SK-N-SH (cell line): ENCODE measurements around the gene FBXO33. TPM values are rescaled to one million over a fixed set of nuclear protein-coding genes. Genes with fewer than 3 reads are reported as not detected.

Source experiments
- CTCF ChIA-PET: fragments of 300-600, 350-600 bp; formaldehyde crosslinking; extraction: SDS; loops from one replicate; lab custom pipeline; 2021; lab: Yijun Ruan, JAX
- POLR2A ChIA-PET: fragments of 350-600 bp; sonication (Branson Sonifier 250); formaldehyde crosslinking; extraction: SDS; loops from one replicate; lab custom pipeline; 2020; ENCODE audit warnings: antibody characterized with exemption, inconsistent platforms; lab: Yijun Ruan, JAX
- DNase-seq: peaks from one replicate; pipeline ENCODE4 v3.0.0; 2012
- H2AFZ ChIP-seq: fragments of 200-600 bp; sonication (generic); 2 replicates; pipeline ENCODE4 v1.8.1; 2016; ENCODE audit warnings: antibody characterized with exemption, mild to moderate bottlenecking, low read depth
- H3F3A ChIP-seq: fragments of 200-600 bp; sonication (generic); replicated peaks from 2 replicates; pipeline ENCODE3; 2016; ENCODE audit warnings: antibody characterized with exemption, mild to moderate bottlenecking; ENCODE audit not compliant: insufficient read depth
- H3K27ac ChIP-seq, 2 experiments: fragments of 200-500 bp in 1 of 2; fragments of 200-600 bp in 1 of 2; sonication (Bioruptor generic) in 1 of 2; sonication (generic), shearing (Covaris generic) in 1 of 2; 2 replicates each; pipeline versions ENCODE4 v1.5.1 to v1.6.1; 2014 to 2016; ENCODE audit warnings: low read depth in 2 of 2, inconsistent platforms in 1 of 2, low read length in 1 of 2, mild to moderate bottlenecking in 1 of 2, mixed read lengths in 1 of 2
- H3K27me3 ChIP-seq: fragments of 200-600 bp; sonication (generic), shearing (Covaris generic); 2 replicates; pipeline ENCODE4 v1.6.1; 2016; ENCODE audit warnings: mixed run types; ENCODE audit not compliant: insufficient read depth
- H3K36me3 ChIP-seq, 2 experiments: fragments of 200-500 bp in 1 of 2; fragments of 200-600 bp in 1 of 2; sonication (Bioruptor generic) in 1 of 2; sonication (generic) in 1 of 2; replicated peaks in 1 of 2; 2 replicates each; pipeline versions ENCODE3 to v1.5.1; 2014 to 2016; ENCODE audit warnings: low read length in 1 of 2, mild to moderate bottlenecking in 1 of 2; ENCODE audit not compliant: insufficient read depth in 2 of 2, control insufficient read depth in 1 of 2
- H3K4me1 ChIP-seq, 2 experiments: fragments of 200-500 bp in 1 of 2; fragments of 200-600 bp in 1 of 2; sonication (Bioruptor generic) in 1 of 2; sonication (generic), shearing (Covaris generic) in 1 of 2; 2 replicates each; pipeline versions ENCODE4 v1.5.1 to v1.6.1; 2014 to 2016; ENCODE audit warnings: low read depth in 1 of 2, low read length in 1 of 2, mixed run types in 1 of 2; ENCODE audit not compliant: insufficient read depth in 2 of 2, control insufficient read depth in 1 of 2
- H3K4me2 ChIP-seq: fragments of 200-600 bp; sonication (generic), shearing (Covaris generic); 2 replicates; pipeline ENCODE4 v1.6.1; 2017; ENCODE audit warnings: mixed run types
- H3K4me3 ChIP-seq, 2 experiments: fragments of 200-500 bp in 1 of 2; fragments of 200-600 bp in 1 of 2; sonication (Bioruptor generic) in 1 of 2; sonication (generic), shearing (Covaris generic) in 1 of 2; 2 replicates each; pipeline versions ENCODE4 v1.5.1 to v1.8.1; 2014 to 2016; ENCODE audit warnings: low read depth in 2 of 2, inconsistent platforms in 1 of 2, low read length in 1 of 2, mild to moderate bottlenecking in 1 of 2, mixed read lengths in 1 of 2, moderate library complexity in 1 of 2
- H3K79me2 ChIP-seq: fragments of 200-600 bp; sonication (generic); 2 replicates; pipeline ENCODE4 v1.8.1; 2017; ENCODE audit warnings: mild to moderate bottlenecking; ENCODE audit not compliant: insufficient read depth
- H3K9ac ChIP-seq: fragments of 200-600 bp; sonication (generic); 2 replicates; pipeline ENCODE4 v1.6.1; 2017; ENCODE audit warnings: mixed run types
- H3K9me2 ChIP-seq: fragments of 200-600 bp; sonication (generic); 2 replicates; pipeline ENCODE4 v1.6.1; 2017; ENCODE audit warnings: mixed run types
- H3K9me3 ChIP-seq: fragments of 200-600 bp; sonication (generic); 2 replicates; pipeline ENCODE4 v1.6.1; 2017; ENCODE audit warnings: mixed run types, mild to moderate bottlenecking, moderate library complexity
- H4K20me1 ChIP-seq: fragments of 200-600 bp; sonication (generic); 2 replicates; pipeline ENCODE4 v1.6.1; 2017; ENCODE audit warnings: mild to moderate bottlenecking, mixed run types; ENCODE audit not compliant: insufficient read depth
- EP300 ChIP-seq, 2 experiments: IDR thresholded peaks; 2 replicates each; pipeline versions ENCODE4 v1.4.0 to v1.6.1; 2012; ENCODE audit warnings: borderline replicate concordance in 1 of 2, low read depth in 1 of 2, low read length in 1 of 2
- EZH2phosphoT487 ChIP-seq: fragments of 200-600 bp; sonication (generic); IDR thresholded peaks from 2 replicates; pipeline ENCODE4 v1.6.1; 2017; ENCODE audit warnings: low read depth, mixed run types, mild to moderate bottlenecking, antibody characterized with exemption, moderate library complexity, borderline replicate concordance
- FOSL2 ChIP-seq: IDR thresholded peaks from 2 replicates; pipeline ENCODE4 v1.4.0; 2012; ENCODE audit warnings: low read depth, mild to moderate bottlenecking, moderate library complexity, borderline replicate concordance
- FOXJ3 ChIP-seq: sonication (generic); formaldehyde crosslinking; IDR thresholded peaks from 2 replicates; pipeline ENCODE4 v1.5.1; 2020; ENCODE audit warnings: mild to moderate bottlenecking, missing genetic modification reagents
- GABPA ChIP-seq: IDR thresholded peaks from 2 replicates; pipeline ENCODE4 v1.4.0; 2012; ENCODE audit warnings: low read depth, mild to moderate bottlenecking
- GATA2 ChIP-seq: sonication (generic); formaldehyde crosslinking; IDR thresholded peaks from 2 replicates; pipeline ENCODE4 v1.5.0; 2020; ENCODE audit warnings: mild to moderate bottlenecking, missing genetic modification reagents
- JUND ChIP-seq: IDR thresholded peaks from 2 replicates; pipeline ENCODE4 v1.4.0; 2012
- MXI1 ChIP-seq: IDR thresholded peaks from 2 replicates; pipeline ENCODE4 v1.6.1; 2012; ENCODE audit warnings: mild to moderate bottlenecking, low read depth, low read length, improper control_type of control experiment
- NRF1 ChIP-seq: IDR thresholded peaks from 2 replicates; pipeline ENCODE4 v1.6.1; 2012; ENCODE audit warnings: low read depth, mild to moderate bottlenecking, low read length
- RAD21 ChIP-seq: IDR thresholded peaks from 2 replicates; pipeline ENCODE4 v1.6.1; 2012; ENCODE audit warnings: mild to moderate bottlenecking, low read length
- RCOR1 ChIP-seq: fragments of 150-350 bp; IDR thresholded peaks from 2 replicates; pipeline ENCODE4 v1.6.1; 2017; ENCODE audit warnings: antibody characterized with exemption, low read length
- RXRA ChIP-seq: IDR thresholded peaks from 2 replicates; pipeline ENCODE4 v1.4.0; 2012; ENCODE audit warnings: low read depth, mild to moderate bottlenecking, borderline replicate concordance
- SMC3 ChIP-seq: IDR thresholded peaks from 2 replicates; pipeline ENCODE4 v1.6.1; 2012; ENCODE audit warnings: low read depth, low read length, improper control_type of control experiment
- TAF1 ChIP-seq: IDR thresholded peaks from 2 replicates; pipeline ENCODE4 v1.6.1; 2012; ENCODE audit warnings: low read depth, mild to moderate bottlenecking, low read length, moderate library complexity, borderline replicate concordance
- TCF12 ChIP-seq: IDR thresholded peaks from 2 replicates; pipeline ENCODE4 v1.4.0; 2012
- TEAD4 ChIP-seq: IDR thresholded peaks from 2 replicates; pipeline ENCODE4 v1.4.0; 2012; ENCODE audit warnings: mild to moderate bottlenecking, borderline replicate concordance; ENCODE audit not compliant: insufficient read depth
- WGBS: methylation state at CpG from one replicate; pipeline ENCODE4 v1.1.6; 2017; ENCODE audit warnings: low lambda C conversion rate; 5-methylcytosine and 5-hydroxymethylcytosine counted together
- polyA plus RNA-seq, 3 experiments: library from polyadenylated mRNA; depleted of rRNA; stranded (reverse); fragments of >200 nt; gene quantifications; 2 replicates each; pipeline ENCODE4 v1.2.3, GENCODE V29; 2012
- TF ChIP-seq, protein P1 (sequence below): fragments of 150-350 bp; IDR thresholded peaks from 2 replicates; pipeline ENCODE4 v1.6.1; 2016; ENCODE audit warnings: mild to moderate bottlenecking, low read depth, low read length
- TF ChIP-seq, protein P2 (sequence below): IDR thresholded peaks from 2 replicates; pipeline ENCODE4; 2012
- TF ChIP-seq, protein P3 (sequence below): IDR thresholded peaks from 2 replicates; pipeline ENCODE4 v1.4.0; 2012; ENCODE audit warnings: low read depth, borderline replicate concordance
- TF ChIP-seq, protein P4 (sequence below): fragments of 150-350 bp; IDR thresholded peaks from 2 replicates; pipeline ENCODE4 v1.6.1; 2017; ENCODE audit warnings: antibody characterized with exemption, low read length, low read depth, borderline replicate concordance

The FBXO33 gene
- polyA plus RNA-seq, 1 of the 3 experiments (the other 2 are of a cell fraction) = 4.2 TPM

DNA sequence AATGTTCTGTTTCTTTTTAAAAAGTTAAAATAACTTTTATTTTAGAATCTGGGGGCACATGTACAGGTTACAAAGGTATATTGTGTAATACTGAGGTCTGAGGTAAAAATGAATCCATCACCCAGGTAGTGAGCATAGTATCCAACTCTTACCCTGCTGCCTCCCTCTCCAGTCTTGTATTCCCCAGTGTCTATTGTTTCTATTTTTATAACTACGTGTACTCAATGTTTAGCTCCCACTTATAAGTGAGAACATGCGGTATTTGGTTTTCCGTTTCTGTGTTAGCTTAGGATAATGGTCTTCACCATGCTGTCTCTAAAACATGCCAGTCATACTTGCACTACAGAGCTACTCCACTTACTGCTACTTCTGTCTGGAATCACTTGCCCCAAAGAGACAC is 8.4 kb downstream of the FBXO33 start:
- no peaks in the 10 kb centered on the region; the same call in 1 of the 2 replicates for H4K20me1 ChIP-seq
- ChIA-PET POLR2A (no interaction called here), CTCF (no interaction called here)
- WGBS = 98% methylated on average over 3 of the region's 3 CpGs
- TF ChIP-seq FOSL2 (no peak), RCOR1 (no peak), FOXJ3 (CRISPR knock-in tag) (no peak), MXI1 (no peak), JUND (no peak)
- TF ChIP-seq, protein P1, sequence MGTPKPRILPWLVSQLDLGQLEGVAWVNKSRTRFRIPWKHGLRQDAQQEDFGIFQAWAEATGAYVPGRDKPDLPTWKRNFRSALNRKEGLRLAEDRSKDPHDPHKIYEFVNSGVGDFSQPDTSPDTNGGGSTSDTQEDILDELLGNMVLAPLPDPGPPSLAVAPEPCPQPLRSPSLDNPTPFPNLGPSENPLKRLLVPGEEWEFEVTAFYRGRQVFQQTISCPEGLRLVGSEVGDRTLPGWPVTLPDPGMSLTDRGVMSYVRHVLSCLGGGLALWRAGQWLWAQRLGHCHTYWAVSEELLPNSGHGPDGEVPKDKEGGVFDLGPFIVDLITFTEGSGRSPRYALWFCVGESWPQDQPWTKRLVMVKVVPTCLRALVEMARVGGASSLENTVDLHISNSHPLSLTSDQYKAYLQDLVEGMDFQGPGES = no peak
- TF ChIP-seq, protein P2, sequence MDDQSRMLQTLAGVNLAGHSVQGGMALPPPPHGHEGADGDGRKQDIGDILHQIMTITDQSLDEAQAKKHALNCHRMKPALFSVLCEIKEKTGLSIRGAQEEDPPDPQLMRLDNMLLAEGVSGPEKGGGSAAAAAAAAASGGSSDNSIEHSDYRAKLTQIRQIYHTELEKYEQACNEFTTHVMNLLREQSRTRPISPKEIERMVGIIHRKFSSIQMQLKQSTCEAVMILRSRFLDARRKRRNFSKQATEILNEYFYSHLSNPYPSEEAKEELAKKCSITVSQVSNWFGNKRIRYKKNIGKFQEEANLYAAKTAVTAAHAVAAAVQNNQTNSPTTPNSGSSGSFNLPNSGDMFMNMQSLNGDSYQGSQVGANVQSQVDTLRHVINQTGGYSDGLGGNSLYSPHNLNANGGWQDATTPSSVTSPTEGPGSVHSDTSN = no peak
- TF ChIP-seq, protein P3, sequence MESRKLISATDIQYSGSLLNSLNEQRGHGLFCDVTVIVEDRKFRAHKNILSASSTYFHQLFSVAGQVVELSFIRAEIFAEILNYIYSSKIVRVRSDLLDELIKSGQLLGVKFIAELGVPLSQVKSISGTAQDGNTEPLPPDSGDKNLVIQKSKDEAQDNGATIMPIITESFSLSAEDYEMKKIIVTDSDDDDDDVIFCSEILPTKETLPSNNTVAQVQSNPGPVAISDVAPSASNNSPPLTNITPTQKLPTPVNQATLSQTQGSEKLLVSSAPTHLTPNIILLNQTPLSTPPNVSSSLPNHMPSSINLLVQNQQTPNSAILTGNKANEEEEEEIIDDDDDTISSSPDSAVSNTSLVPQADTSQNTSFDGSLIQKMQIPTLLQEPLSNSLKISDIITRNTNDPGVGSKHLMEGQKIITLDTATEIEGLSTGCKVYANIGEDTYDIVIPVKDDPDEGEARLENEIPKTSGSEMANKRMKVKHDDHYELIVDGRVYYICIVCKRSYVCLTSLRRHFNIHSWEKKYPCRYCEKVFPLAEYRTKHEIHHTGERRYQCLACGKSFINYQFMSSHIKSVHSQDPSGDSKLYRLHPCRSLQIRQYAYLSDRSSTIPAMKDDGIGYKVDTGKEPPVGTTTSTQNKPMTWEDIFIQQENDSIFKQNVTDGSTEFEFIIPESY = no peak
- H3K4me3 ChIP-seq = no peak overlapping the region
- no peaks in the 10 kb centered on the region; a peak in 1 of 4 replicates for H3K4me1 ChIP-seq
- H3K9ac ChIP-seq = no peak overlapping the region
- no peaks in the 10 kb centered on the region for H3K27me3 ChIP-seq
- H2AFZ ChIP-seq = no peak overlapping the region
- H3F3A ChIP-seq = peaks cover 3% of the 10 kb centered on the region
- no peak for DNase-seq
- no peak overlapping the region for H3K4me2 ChIP-seq
- no peaks in the 10 kb centered on the region for H3K36me3 ChIP-seq
- H3K9me2 ChIP-seq = no peaks in the 10 kb centered on the region
- peaks cover 44% of the 10 kb centered on the region for H3K79me2 ChIP-seq
- H3K9me3 ChIP-seq = no peaks in the 10 kb centered on the region
- no peak overlapping the region for H3K27ac ChIP-seq

DNA sequence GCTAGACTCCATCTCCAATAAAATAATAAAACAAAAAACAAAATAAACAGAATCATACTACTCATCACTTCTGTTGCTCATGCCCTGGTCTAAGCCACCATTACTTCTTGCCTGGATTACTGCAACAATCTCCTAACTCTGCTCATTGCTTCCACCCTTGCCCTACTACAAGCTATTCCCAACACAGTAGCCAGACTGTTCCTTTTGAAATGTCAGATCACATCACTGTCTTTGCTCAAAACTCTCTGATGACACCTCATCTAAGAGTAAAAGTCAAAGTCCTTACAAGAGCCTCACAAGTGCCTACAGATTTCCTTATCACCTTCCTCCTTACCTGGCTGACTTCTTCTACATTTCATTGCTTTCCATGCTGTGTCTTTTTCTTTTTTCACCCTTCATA is 10.0 kb downstream of the FBXO33 start:
- Histone ChIP-seq H3K4me2 (no peak overlapping the region), H3F3A (peaks cover 3% of the 10 kb centered on the region), H2AFZ (no peak overlapping the region), H3K27me3 (no peaks in the 10 kb centered on the region), H4K20me1 (no peaks in the 10 kb centered on the region), H3K27ac (no peak overlapping the region), H3K9me3 (no peaks in the 10 kb centered on the region), H3K4me3 (no peak overlapping the region), H3K4me1 (no peaks in the 10 kb centered on the region; a peak in 1 of 4 replicates), H3K9me2 (no peaks in the 10 kb centered on the region), H3K36me3 (no peaks in the 10 kb centered on the region), H3K9ac (no peak overlapping the region), H3K79me2 (peaks cover 31% of the 10 kb centered on the region)
- DNase-seq = no peak
- POLR2A ChIA-PET = no interaction called here
- CTCF ChIA-PET = no interaction called here
- TF ChIP-seq RCOR1 (no peak), EZH2phosphoT487 (no peak), TEAD4 (no peak), SMC3 (no peak), GABPA (no peak), RXRA (no peak), NRF1 (no peak), EP300 (IDR thresholded peaks at IDR 0.05; ENCODE audit: borderline replicate concordance in 1 of 2, low read depth in 1 of 2, low read length in 1 of 2) (no peak), TCF12 (no peak), GATA2 (CRISPR knock-in tag) (no peak), RAD21 (no peak), TAF1 (no peak)
- TF ChIP-seq, protein P4, sequence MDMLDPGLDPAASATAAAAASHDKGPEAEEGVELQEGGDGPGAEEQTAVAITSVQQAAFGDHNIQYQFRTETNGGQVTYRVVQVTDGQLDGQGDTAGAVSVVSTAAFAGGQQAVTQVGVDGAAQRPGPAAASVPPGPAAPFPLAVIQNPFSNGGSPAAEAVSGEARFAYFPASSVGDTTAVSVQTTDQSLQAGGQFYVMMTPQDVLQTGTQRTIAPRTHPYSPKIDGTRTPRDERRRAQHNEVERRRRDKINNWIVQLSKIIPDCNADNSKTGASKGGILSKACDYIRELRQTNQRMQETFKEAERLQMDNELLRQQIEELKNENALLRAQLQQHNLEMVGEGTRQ = no peak
- TF ChIP-seq, protein P3 = no peak
